8988T (cell line): ENCODE data around the gene IFT20.
A peak's percentile ranks its signal among the peaks of the same experiment; 100 is the strongest.

Experiments
- DNase-seq: peaks from one replicate; pipeline ENCODE4 v3.0.0; 2011

Gene IFT20

GRCh38 chr17:28334666-28335200 is 539 bp downstream of the IFT20 start:
- no peak for DNase-seq

GRCh38 chr17:28334171-28334570 is 1.1 kb downstream of the IFT20 start:
- DNase-seq: no peak

- DNase-seq: no peak
Observed at GRCh38 chr17:28333083-28333746, 2.1 kb downstream of the IFT20 start.

- DNase-seq: no peak
Observed at GRCh38 chr17:28331891-28332420, 3.3 kb downstream of the IFT20 start.

GRCh38 chr17:28330671-28331070 is 4.6 kb downstream of the IFT20 start:
- DNase-seq: no peak

- no peak for DNase-seq
Observed at GRCh38 chr17:28328325-28328724, 6.9 kb downstream of the IFT20 start.

- no peak for DNase-seq
Observed at GRCh38 chr17:28327709-28328108, 7.6 kb downstream of the IFT20 start.

GRCh38 chr17:28327031-28327607 is 8.2 kb downstream of the IFT20 start:
- DNase-seq: no peak

GRCh38 chr17:28326114-28326513 is 9.2 kb downstream of the IFT20 start:
- no peak for DNase-seq

- no peak for DNase-seq
Observed at GRCh38 chr17:28325211-28325610, 10.1 kb downstream of the IFT20 start.

- DNase-seq: no peak
Observed at GRCh38 chr17:28324781-28325180, 10.5 kb downstream of the IFT20 start.

GRCh38 chr17:28324267-28324745 is 11.0 kb downstream of the IFT20 start:
- no peak for DNase-seq

- DNase-seq: no peak
Observed at GRCh38 chr17:28320215-28321061, 14.8 kb downstream of the IFT20 start.

GRCh38 chr17:28319598-28319935 is 15.7 kb downstream of the IFT20 start:
- no peak for DNase-seq

- peak; percentile 95 for DNase-seq
Observed at GRCh38 chr17:28318759-28319597, 16.3 kb downstream of the IFT20 start, which contains the start of gene TMEM97. TMEM97 (plus strand) TSS chr17:28319200; CDS start chr17:28319240, 40 bp downstream.

GRCh38 chr17:28317966-28318758 is 17.1 kb downstream of the IFT20 start:
- no peak for DNase-seq

- DNase-seq: no peak
Observed at GRCh38 chr17:28317099-28317965, 17.9 kb downstream of the IFT20 start.

- DNase-seq: no peak
Observed at GRCh38 chr17:28315846-28316705, 19.2 kb downstream of the IFT20 start.

- DNase-seq: no peak
Observed at GRCh38 chr17:28313841-28314240, 21.4 kb downstream of the IFT20 start.
